Fibroblast of upper back skin (primary cell): ENCODE data around the gene FUOM.
A peak's percentile ranks its signal among the peaks of the same experiment; 100 is the strongest.
"Not testable (repeated sequence)": the region's sequence is repeated elsewhere in the genome, so short reads cannot be mapped to it uniquely, and the experiment has no call there.

Source experiments
- DNase-seq: peaks from one replicate; pipeline ENCODE4 v3.0.0-alpha.2; 2013

The FUOM gene

GRCh38 chr10:133327651-133328357, 30.0 kb downstream of the FUOM start:
- no peak for DNase-seq

GRCh38 chr10:133326745-133327650, 30.8 kb downstream of the FUOM start:
- peak; percentile 61 for DNase-seq

DNA sequence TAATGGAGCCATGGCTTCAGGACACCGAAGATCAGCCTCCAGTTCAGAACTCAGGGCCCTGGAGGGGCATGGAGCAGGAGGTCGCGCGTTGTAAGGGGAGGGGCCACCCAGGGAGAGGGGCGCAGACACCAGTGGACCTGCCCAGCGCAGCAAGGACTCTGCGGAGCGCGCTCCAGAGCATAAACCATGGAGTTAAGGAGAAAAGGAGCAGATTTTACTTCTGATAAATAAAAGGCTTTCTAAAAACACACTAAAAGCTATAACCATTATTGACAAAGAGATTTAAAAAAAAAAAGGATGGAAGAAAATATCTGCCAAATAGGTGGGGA, 31.6 kb downstream of the FUOM start:
- DNase-seq = no peak

DNA sequence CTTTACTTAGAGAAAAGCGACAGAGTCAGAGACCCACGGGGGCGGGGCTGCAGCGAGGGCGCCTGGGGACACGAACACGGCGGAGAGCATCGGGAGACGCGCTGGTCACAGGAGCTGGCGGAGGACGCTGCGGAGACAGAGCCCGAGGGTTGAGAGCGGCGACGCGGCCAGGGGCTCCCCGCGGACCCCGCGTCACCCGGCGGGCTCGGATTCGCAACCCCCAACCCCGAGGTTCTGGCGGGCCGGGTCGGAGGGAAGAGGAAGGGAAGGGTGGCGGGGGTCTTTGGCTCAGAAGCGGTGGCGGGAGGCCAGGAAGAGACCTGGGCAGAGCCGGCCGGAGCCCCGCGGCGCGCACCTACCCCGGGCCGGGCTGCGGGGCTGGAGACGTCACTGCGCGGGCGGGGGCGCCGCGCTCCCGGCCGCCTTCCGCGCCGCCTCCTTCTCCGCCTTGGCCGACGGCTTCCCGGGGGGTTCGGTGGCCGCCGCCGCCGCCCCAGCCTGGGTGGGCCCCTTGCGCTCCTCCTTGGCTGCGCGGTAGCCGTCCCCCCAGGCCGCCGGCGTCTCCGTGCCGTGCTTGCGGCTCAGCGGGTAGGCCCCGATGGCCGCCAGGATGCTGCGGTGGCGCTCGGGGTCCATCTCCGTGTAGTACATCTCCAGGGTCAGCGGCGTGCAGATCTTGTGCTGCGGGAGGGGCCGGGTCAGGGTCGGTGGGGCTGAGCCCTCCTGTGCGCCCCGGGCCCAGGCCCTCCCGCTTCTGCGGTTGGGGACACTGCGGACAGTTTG, 32.2 kb downstream of the FUOM start:
- no peak for DNase-seq

GRCh38 chr10:133324857-133325260, 33.0 kb downstream of the FUOM start:
- no peak for DNase-seq

- peak; percentile 12 for DNase-seq
These were observed 33.5 kb downstream of the FUOM start for GRCh38 chr10:133324198-133324792.

DNA sequence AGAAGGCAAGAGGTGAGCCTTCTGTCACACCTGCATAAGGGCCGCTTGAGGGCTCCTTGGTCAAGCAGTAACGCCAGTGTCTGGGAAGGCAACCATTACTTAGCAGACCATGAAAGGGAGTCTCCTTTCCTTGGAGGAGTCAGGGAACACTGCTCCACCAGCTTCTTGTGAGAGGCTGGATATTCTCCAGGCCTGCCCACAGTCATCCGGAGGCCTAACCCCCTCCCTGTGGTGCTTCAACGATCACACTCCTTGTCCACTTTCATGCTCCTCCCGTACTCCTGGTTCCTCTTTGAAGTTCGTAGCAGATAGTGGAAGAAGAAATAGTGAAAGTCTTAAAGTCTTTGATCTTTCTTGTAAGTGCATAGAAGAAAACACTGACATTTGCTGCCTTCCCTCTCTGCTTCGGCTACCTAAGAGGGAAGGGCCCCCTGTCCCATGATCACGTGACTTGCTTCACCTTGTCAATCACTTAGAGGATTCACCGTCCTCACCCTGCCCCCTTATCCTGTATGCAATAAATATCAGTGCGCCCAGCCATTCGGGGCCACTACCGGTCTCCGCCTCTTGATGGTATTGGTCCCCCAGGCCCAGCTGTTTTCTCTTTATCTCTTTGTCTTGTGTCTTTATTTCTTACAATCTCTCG, 35.6 kb downstream of the FUOM start:
- not testable (repeated sequence) for DNase-seq

- DNase-seq = not testable (repeated sequence)
These were observed 36.9 kb downstream of the FUOM start for GRCh38 chr10:133320852-133321422.

DNA sequence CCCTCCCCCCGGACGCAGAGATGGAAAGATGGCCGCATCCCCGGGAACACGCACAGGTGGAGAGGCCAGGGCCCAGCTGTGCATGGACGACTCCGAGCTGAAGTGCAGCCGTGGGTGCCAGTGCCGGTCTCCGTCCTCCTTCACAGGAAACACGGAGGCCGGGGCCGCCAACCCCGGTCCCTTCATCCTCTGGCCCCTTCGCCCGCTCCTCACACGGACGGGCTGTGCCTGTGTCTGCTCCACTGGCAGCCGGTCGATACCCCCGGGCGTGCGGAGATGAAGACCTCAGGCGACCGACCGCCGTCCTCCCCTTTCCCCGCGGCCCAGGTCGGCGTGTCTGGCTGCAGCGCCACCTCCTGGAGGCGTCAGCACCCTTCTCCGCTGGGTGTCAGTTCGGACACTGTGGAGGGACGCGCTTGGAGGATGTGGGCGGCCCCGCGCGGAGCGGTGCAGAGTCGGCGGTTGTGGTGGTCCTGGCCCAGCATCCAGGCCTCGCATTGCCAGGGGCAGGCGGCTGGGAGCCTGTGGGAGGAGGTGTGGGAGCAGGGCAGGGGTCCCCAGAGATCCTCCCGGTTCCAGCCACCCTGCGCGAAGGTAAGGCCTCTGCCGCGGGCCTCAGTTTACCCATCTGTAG, 39.2 kb downstream of the FUOM start:
- DNase-seq = peak; percentile 40

GRCh38 chr10:133316732-133317131, 41.1 kb downstream of the FUOM start:
- DNase-seq = no peak

- no peak for DNase-seq
These were observed 41.6 kb downstream of the FUOM start for GRCh38 chr10:133316266-133316665.

DNA sequence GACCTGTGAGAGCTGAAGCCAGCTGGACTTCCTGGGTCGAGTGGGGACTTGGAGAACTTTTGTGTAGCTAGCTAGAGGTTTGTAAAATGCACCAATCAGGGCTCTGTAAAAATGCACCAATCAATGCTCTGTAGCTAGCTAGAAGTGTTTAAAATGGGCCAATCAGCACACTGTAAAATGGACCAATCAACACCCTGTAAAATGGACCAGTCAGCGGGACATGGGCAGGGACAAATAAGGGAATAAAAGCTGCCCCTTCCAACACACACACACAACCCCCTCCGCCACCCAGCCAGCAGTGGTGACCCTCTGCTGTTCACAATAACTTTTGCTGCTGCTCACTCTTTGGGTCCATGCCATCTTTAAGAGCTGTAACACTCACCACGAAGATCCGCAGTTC, 42.0 kb downstream of the FUOM start:
- no peak for DNase-seq

DNA sequence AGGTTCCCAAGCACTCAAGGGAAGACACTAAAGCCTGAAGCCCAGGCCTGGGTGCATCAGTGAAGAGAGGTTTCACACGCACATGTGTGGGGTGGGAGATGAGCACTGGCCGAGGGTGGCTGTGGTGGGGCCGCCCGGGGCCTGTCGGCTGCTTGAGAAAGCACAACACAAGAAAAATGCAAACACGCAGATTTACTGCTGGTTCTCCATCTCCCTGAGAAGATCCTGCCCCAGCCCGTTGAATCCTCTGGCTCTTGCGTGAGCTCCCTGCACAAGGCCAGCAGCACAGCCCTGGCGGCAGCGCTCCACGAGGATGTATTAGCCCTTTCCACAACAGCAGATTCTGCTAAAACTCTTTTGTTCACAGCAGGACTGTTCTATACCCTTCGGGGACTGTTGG, 42.9 kb downstream of the FUOM start:
- no peak for DNase-seq

DNA sequence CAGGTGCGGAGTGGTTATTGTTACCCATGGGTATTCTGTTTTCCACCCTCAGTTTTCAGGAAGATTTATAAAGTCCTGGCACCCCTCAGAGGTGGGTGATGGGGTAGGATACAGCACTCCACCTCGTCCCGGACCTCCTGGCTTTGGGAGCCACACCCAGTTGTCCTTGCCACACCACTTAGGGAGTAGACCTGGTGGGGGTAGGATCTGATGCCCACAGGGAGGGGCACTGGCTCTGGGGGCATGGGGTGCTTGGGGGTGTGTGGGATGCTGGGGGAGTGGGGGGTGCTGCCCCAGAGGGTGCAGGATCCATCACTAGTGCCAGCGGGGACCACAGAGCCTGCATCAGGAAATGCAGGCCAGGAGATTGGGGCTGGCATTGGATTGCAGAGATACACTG, 44.6 kb downstream of the FUOM start:
- no peak for DNase-seq

GRCh38 chr10:133312769-133313145, 45.1 kb downstream of the FUOM start:
- no peak for DNase-seq

DNA sequence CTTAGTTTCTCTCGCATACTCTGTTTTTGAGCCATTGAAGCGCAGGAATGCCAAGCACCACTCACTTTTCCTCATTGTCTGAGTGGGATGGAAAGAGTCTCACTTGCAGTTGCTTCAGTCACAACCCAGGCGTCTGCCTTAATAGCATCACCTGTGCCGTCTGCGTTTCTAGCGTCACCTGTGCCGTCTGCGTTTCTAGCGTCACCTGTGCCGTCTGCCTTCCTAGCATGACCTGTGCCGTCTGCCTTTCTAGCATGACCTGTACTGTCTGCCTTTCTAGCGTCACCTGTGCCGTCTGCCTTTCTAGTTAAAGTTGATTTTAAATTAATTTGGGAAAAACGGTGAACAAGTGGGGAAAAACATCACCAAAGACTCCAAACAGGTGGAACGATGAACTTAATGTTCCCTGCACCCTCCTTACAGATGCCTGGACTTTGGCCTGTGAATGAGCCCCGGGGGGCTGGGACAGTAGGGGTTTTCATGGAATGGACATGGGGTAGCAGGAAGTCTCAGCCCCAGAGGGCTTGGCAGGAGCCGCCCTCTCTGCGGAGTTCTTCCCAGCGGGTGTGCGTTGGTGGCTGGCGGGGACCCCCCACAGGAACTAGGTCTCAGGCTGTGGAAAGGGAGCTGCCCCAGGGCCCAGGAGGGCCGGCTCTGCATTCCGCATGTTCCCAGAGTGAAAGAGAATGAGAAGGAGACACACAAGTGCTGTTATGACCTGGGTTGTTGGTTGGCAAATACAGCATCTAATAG, 45.6 kb downstream of the FUOM start:
- DNase-seq = no peak

GRCh38 chr10:133311570-133311969, 46.2 kb downstream of the FUOM start:
- DNase-seq = no peak

DNA sequence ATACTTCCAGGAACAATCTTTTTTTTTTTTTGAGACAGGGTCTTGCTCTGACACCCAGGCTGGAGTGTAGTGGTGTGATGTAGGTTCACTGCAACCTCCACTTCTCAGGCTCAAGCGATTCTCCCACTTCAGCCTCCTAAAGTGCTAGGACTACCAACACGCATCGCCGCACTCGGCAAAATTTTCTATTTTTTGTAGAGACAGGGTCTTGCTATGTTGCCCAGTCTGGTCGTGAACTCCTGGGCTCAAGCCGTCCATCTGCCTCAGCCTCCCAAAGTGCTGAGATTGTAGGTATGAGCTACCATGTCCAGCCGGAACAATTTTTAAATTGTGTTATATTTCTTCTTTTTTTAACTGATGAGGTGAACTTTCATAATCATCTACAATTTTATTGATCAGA, 47.0 kb downstream of the FUOM start:
- DNase-seq = no peak

- no peak for DNase-seq
These were observed 47.4 kb downstream of the FUOM start for GRCh38 chr10:133310399-133310755.

DNA sequence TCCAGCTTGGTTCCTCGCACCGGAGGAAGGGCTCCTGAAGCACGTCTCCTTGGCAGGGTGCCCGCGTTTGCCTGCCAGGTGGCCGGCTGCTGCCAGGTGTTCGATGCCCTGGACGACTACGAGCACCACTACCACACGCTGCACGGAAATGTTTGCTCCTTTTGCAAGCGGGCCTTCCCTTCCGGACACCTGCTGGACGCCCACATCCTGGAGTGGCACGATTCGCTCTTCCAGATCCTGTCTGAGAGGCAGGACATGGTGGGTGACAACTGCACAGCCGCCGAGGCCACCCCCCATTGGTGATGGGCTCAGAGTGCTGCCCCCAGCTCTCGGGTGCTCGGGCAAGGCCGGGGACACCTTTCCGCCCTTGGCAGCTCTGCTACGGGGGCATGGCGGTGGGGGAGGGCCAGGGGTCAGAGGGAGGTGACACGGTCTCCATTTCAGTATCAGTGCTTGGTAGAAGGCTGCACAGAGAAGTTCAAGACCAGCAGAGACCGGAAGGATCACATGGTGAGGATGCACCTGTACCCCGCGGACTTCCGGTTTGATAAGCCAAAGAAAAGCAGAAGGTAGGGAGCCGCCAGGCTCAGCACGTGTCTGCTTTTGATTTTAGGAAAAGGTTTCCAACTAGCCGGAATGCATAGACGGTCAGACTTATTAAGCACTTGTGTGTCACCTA, 48.0 kb downstream of the FUOM start:
- no peak for DNase-seq
